Measurements from ENCODE around the gene NVL. TPM values are rescaled to one million over a fixed set of nuclear protein-coding genes. Genes with fewer than 3 reads are reported as not detected.

Gene NVL
- polyA plus RNA-seq, 1 donor from 2014 or later, result 77.3 TPM

- H4K20me1 ChIP-seq (ENCODE audit: insufficient read depth), result no peaks in the 10 kb centered on the region
These were observed 137.7 kb downstream of the NVL start for GRCh38 chr1:224192082-224192788.

GRCh38 chr1:224189561-224189960 is 140.4 kb downstream of the NVL start:
- Histone ChIP-seq H3K79me2 (replicated peaks; ENCODE audit: insufficient read depth, low read length) (peaks cover 43% of the 10 kb centered on the region), H3K4me3 (ENCODE audit: low read length) (no peak overlapping the region), H3F3A (ENCODE audit: insufficient read depth, low read length, poor library complexity, severe bottlenecking) (no peaks in the 10 kb centered on the region), H3K9me3 (ENCODE audit: low read length) (no peaks in the 10 kb centered on the region), H3K36me3 (ENCODE audit: insufficient read depth, low read length) (peaks cover 5% of the 10 kb centered on the region), H3K27ac (ENCODE audit: low read length) (no peak overlapping the region), H2AFZ (ENCODE audit: low read depth, low read length) (no peak overlapping the region), H3K4me2 (ENCODE audit: low read length) (no peak overlapping the region), H3K9ac (ENCODE audit: low read length) (no peak overlapping the region), H4K20me1 (ENCODE audit: insufficient read depth) (no peaks in the 10 kb centered on the region), H3K27me3 (ENCODE audit: insufficient read depth, low read depth, low read length) (no peaks in the 10 kb centered on the region), H3K9me2 (ENCODE audit: insufficient read depth, low read length) (no peaks in the 10 kb centered on the region)
- no peak for TF ChIP-seq POLR2AphosphoS5 (IDR thresholded peaks at IDR 0.05)
- no peak for TF ChIP-seq TAF1 (IDR thresholded peaks at IDR 0.05; ENCODE audit: low read depth)
- TF ChIP-seq RAD21 (conservative IDR thresholded peaks at IDR 0.05), result no peak
- no peak for TF ChIP-seq EP300 (conservative IDR thresholded peaks at IDR 0.05; ENCODE audit: poor library complexity, severe bottlenecking)
- no peak for TF ChIP-seq CTCF (IDR thresholded peaks at IDR 0.05; ENCODE audit: poor library complexity, severe bottlenecking)
- no peak for TF ChIP-seq SMC3 (conservative IDR thresholded peaks at IDR 0.05; ENCODE audit: poor library complexity)
- no peak for TF ChIP-seq EZH2 (IDR thresholded peaks at IDR 0.05; ENCODE audit: borderline replicate concordance, insufficient read depth, low read length, poor library complexity, severe bottlenecking)

More at GRCh38 chr1:224192082-224192788, 137.7 kb downstream of the NVL start:
- no peaks in the 10 kb centered on the region for H3K27me3 ChIP-seq (ENCODE audit: insufficient read depth, low read depth, low read length)
- no peak overlapping the region for H3K4me3 ChIP-seq (ENCODE audit: low read length)
- peaks cover 16% of the 10 kb centered on the region for H3K79me2 ChIP-seq (replicated peaks; ENCODE audit: insufficient read depth, low read length)
- H3K9me3 ChIP-seq (ENCODE audit: low read length), result no peaks in the 10 kb centered on the region
- no peak overlapping the region for H3K27ac ChIP-seq (ENCODE audit: low read length)
- TF ChIP-seq RAD21 (conservative IDR thresholded peaks at IDR 0.05) (no peak), SMC3 (conservative IDR thresholded peaks at IDR 0.05; ENCODE audit: poor library complexity) (no peak), TAF1 (IDR thresholded peaks at IDR 0.05; ENCODE audit: low read depth) (no peak), POLR2AphosphoS5 (IDR thresholded peaks at IDR 0.05) (no peak), EP300 (conservative IDR thresholded peaks at IDR 0.05; ENCODE audit: poor library complexity, severe bottlenecking) (no peak), REST (IDR thresholded peaks at IDR 0.05; ENCODE audit: borderline replicate concordance) (no peak), EZH2 (IDR thresholded peaks at IDR 0.05; ENCODE audit: borderline replicate concordance, insufficient read depth, low read length, poor library complexity, severe bottlenecking) (no peak), CTCF (IDR thresholded peaks at IDR 0.05; ENCODE audit: poor library complexity, severe bottlenecking) (no peak), MXI1 (conservative IDR thresholded peaks at IDR 0.05; ENCODE audit: poor library complexity, severe bottlenecking) (no peak)
- no peaks in the 10 kb centered on the region for H3K9me2 ChIP-seq (ENCODE audit: insufficient read depth, low read length)
- H3K9ac ChIP-seq (ENCODE audit: low read length), result no peak overlapping the region
- H3K36me3 ChIP-seq (ENCODE audit: insufficient read depth, low read length), result peaks cover 5% of the 10 kb centered on the region
- no peaks in the 10 kb centered on the region for H3F3A ChIP-seq (ENCODE audit: insufficient read depth, low read length, poor library complexity, severe bottlenecking)
- no peak overlapping the region for H3K4me2 ChIP-seq (ENCODE audit: low read length)
- H2AFZ ChIP-seq (ENCODE audit: low read depth, low read length), result no peak overlapping the region

Data from neural cell (in vitro differentiated cells).